Vagina (tissue), 2 donors: ENCODE results near the gene AJUBA. TPM values are rescaled to one million over a fixed set of nuclear protein-coding genes. Genes with fewer than 3 reads are reported as not detected.

Experiments
- DNase-seq, 2 donors: peaks; one replicate each; pipeline ENCODE4 v3.0.0-alpha.2; 2017; ENCODE audit errors: extremely low spot score in 2 of 2
- H3K27ac ChIP-seq: fragments of 200-600 bp; sonication (generic); one replicate; pipeline ENCODE4 v1.5.1; 2019
- H3K27me3 ChIP-seq: fragments of 200-600 bp; sonication (generic); one replicate; pipeline ENCODE4 v1.5.1; 2019
- H3K36me3 ChIP-seq, 2 donors: fragments of 200-600 bp; sonication (generic); one replicate each; pipeline ENCODE4 v1.5.1; 2017 to 2019
- H3K4me1 ChIP-seq: fragments of 200-600 bp; sonication (generic); one replicate; pipeline ENCODE4 v1.5.1; 2019
- H3K4me3 ChIP-seq, 2 donors: fragments of 200-600 bp; sonication (generic); 1 replicate in 1 of 2; 2 replicates in 1 of 2; pipeline ENCODE4 v1.5.1; 2016 to 2019
- H3K9me3 ChIP-seq: fragments of 200-600 bp; sonication (generic); one replicate; pipeline ENCODE4 v1.5.1; 2019
- CTCF ChIP-seq, 3 experiments: fragments of 450-650 bp in 2 of 3; fragments of 200-600 bp in 1 of 3; sonication (generic) in 1 of 3; IDR thresholded peaks; one replicate each; pipeline ENCODE4 v1.5.1; 2017 to 2019; ENCODE audit warnings: antibody characterized with exemption in 3 of 3, mild to moderate bottlenecking in 2 of 3, moderate library complexity in 2 of 3
- POLR2A ChIP-seq, 2 donors: fragments of 450-650 bp; IDR thresholded peaks; one replicate each; pipeline ENCODE4 v1.6.1; 2017; ENCODE audit warnings: antibody characterized with exemption in 2 of 2, mild to moderate bottlenecking in 2 of 2, moderate library complexity in 2 of 2
- POLR2AphosphoS5 ChIP-seq, 2 donors: sonication (generic); formaldehyde crosslinking; IDR thresholded peaks; one replicate each; pipeline ENCODE4 v1.9.0; 2017; ENCODE audit warnings: antibody characterized with exemption in 2 of 2, mild to moderate bottlenecking in 2 of 2, low read depth in 1 of 2; ENCODE audit not compliant: insufficient read depth in 1 of 2
- intact Hi-C: fragments of 100-400 bp; cut with DNase I; formaldehyde crosslinking; loops from one replicate; pipeline ENCODE4 v1.15.1; 2023
- total RNA-seq: library from RNA; depleted of rRNA; stranded (reverse); fragments of >200 nt; gene quantifications from one replicate; pipeline ENCODE4 v1.2.3, GENCODE V29; 2016

The AJUBA gene
- total RNA-seq, 1 donor from 2014 or later, result 21.9 TPM

GRCh38 chr14:22978487-22978837 is 3.9 kb downstream of the AJUBA start:
- TF ChIP-seq CTCF (IDR thresholded peaks at IDR 0.05) (no peak), POLR2AphosphoS5 (IDR thresholded peaks at IDR 0.05; ENCODE audit: insufficient read depth in 1 of 2, low read depth in 1 of 2) (no peak), POLR2A (IDR thresholded peaks at IDR 0.05) (no peak)
- peak overlapping the region in 1 of 2 donors; percentile 64 for H3K4me3 ChIP-seq
- intact Hi-C loops, result loop anchor here (5.0 kb wide), 1 partner anchor 1919 kb away; no protein-coding TSS in a partner anchor

GRCh38 chr14:22977684-22978486 is 4.5 kb downstream of the AJUBA start:
- peak overlapping the region; percentile 89 for H3K27ac ChIP-seq
- intact Hi-C loops, result loop anchor here (5.0 kb wide), 1 partner anchor 1919 kb away; no protein-coding TSS in a partner anchor
- no peak for TF ChIP-seq POLR2AphosphoS5 (IDR thresholded peaks at IDR 0.05; ENCODE audit: insufficient read depth in 1 of 2, low read depth in 1 of 2)
- no peak for TF ChIP-seq CTCF (IDR thresholded peaks at IDR 0.05)
- no peak for TF ChIP-seq POLR2A (IDR thresholded peaks at IDR 0.05)

More at GRCh38 chr14:22978487-22978837, 3.9 kb downstream of the AJUBA start:
- Histone ChIP-seq H3K27ac (peak overlapping the region; percentile 89), H3K27me3 (no peaks in the 10 kb centered on the region), H3K36me3 (peaks cover 0 to 20% of the 10 kb centered on the region in 2 donors), H3K4me1 (peaks cover 52% of the 10 kb centered on the region), H3K9me3 (no peaks in the 10 kb centered on the region)
- DNase-seq, result no peak

GRCh38 chr14:22977434-22977683 is 5.0 kb downstream of the AJUBA start:
- Histone ChIP-seq H3K4me3 (no peak overlapping the region), H3K27ac (peak overlapping the region; percentile 89), H3K9me3 (no peaks in the 10 kb centered on the region), H3K4me1 (peaks cover 52% of the 10 kb centered on the region), H3K27me3 (no peaks in the 10 kb centered on the region), H3K36me3 (peaks cover 0 to 23% of the 10 kb centered on the region in 2 donors)
- no peak for TF ChIP-seq POLR2A (IDR thresholded peaks at IDR 0.05)
- TF ChIP-seq POLR2AphosphoS5 (IDR thresholded peaks at IDR 0.05; ENCODE audit: insufficient read depth in 1 of 2, low read depth in 1 of 2), result no peak
- TF ChIP-seq CTCF (IDR thresholded peaks at IDR 0.05), result no peak
- intact Hi-C loops, result loop anchor here (5.0 kb wide), 1 partner anchor 1920 kb away; no protein-coding TSS in a partner anchor
- no peak for DNase-seq

More at GRCh38 chr14:22977684-22978486, 4.5 kb downstream of the AJUBA start:
- no peaks in the 10 kb centered on the region for H3K9me3 ChIP-seq
- H3K36me3 ChIP-seq, result peaks cover 0 to 20% of the 10 kb centered on the region in 2 donors
- H3K4me3 ChIP-seq, result peak overlapping the region in 1 of 2 donors; percentile 5
- H3K27me3 ChIP-seq, result no peaks in the 10 kb centered on the region
- DNase-seq, result no peak
- peaks cover 52% of the 10 kb centered on the region for H3K4me1 ChIP-seq

- no peak for TF ChIP-seq POLR2AphosphoS5 (IDR thresholded peaks at IDR 0.05; ENCODE audit: insufficient read depth in 1 of 2, low read depth in 1 of 2)
- TF ChIP-seq CTCF (IDR thresholded peaks at IDR 0.05), result no peak
- TF ChIP-seq POLR2A (IDR thresholded peaks at IDR 0.05), result no peak
- no peak for DNase-seq
- intact Hi-C loops, result loop anchor here (5.0 kb wide), 1 partner anchor 1920 kb away; no protein-coding TSS in a partner anchor
- Histone ChIP-seq H3K36me3 (peaks cover 0 to 25% of the 10 kb centered on the region in 2 donors), H3K27me3 (no peaks in the 10 kb centered on the region), H3K4me3 (no peak overlapping the region), H3K4me1 (peaks cover 52% of the 10 kb centered on the region), H3K27ac (peak overlapping the region; percentile 89), H3K9me3 (no peaks in the 10 kb centered on the region)
Observed at GRCh38 chr14:22976620-22977433, 5.5 kb downstream of the AJUBA start.
